ENCODE results near the gene SLC2A5.
"Not testable (repeated sequence)": the region's sequence is repeated elsewhere in the genome, so short reads cannot be mapped to it uniquely, and the experiment has no call there.

Gene SLC2A5

GRCh38 chr1:9105336-9105867 lies 36.0 kb upstream of the SLC2A5 start:
- Histone ChIP-seq H3K27me3 (ENCODE audit: low read depth, low read length) (no peaks in the 10 kb centered on the region), H3K4me1 (ENCODE audit: control insufficient read depth in 1 of 2, insufficient read depth in 2 of 2, low read length in 2 of 2) (no peaks in the 10 kb centered on the region), H3K9me3 (ENCODE audit: control insufficient read depth in 1 of 2, low read length in 2 of 2) (no peaks in the 10 kb centered on the region), H3K27ac (ENCODE audit: low read length) (no peak overlapping the region), H3K4me3 (ENCODE audit: low read depth in 1 of 2, low read length in 2 of 2) (no peak overlapping the region), H3K36me3 (ENCODE audit: control insufficient read depth in 1 of 2, insufficient read depth in 2 of 2, low read length in 2 of 2) (peaks cover 0 to 15% of the 10 kb centered on the region in 2 donors)

DNA sequence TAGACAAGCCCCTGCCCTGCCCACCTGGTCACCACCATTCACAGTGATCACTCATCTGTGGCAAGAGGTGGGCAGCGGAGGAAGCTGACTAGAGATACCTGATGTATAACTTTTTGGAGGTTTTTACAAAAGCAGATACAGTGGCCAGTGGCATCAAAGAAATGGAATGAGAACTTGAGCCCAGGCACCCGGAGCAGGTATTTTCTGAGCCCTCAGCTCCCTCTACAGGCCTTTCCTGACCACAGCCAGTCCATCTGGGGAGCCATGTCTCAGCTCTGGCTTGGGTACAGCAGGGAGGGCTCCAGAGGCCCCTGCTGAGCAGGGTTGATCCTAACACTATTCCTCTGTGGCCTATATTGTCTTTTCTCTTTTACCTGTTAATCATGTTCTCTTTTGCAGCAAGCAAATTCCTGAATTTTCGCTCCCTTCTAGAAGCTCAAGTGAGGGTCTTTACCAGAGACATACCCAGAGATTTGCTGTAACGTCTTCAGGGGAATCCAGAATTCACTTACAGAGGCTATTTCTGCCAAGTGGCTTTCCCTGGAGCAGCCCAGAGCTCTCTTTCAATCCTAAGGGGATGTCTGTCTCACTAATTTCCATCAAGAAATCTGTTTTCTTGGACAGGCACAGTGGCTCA lies 32.2 kb upstream of the SLC2A5 start:
- Histone ChIP-seq H3K9me3 (ENCODE audit: control insufficient read depth in 1 of 2, low read length in 2 of 2) (no peaks in the 10 kb centered on the region), H3K27ac (ENCODE audit: low read length) (no peak overlapping the region), H3K4me3 (ENCODE audit: low read depth in 1 of 2, low read length in 2 of 2) (no peak overlapping the region), H3K4me1 (ENCODE audit: control insufficient read depth in 1 of 2, insufficient read depth in 2 of 2, low read length in 2 of 2) (peaks cover 0 to 8% of the 10 kb centered on the region in 2 donors), H3K27me3 (ENCODE audit: low read depth, low read length) (no peaks in the 10 kb centered on the region), H3K36me3 (ENCODE audit: control insufficient read depth in 1 of 2, insufficient read depth in 2 of 2, low read length in 2 of 2) (peaks cover 0 to 12% of the 10 kb centered on the region in 2 donors)

- H3K4me3 ChIP-seq (ENCODE audit: low read depth in 1 of 2, low read length in 2 of 2) = no peak overlapping the region
- H3K27ac ChIP-seq (ENCODE audit: low read length) = no peak overlapping the region
- H3K36me3 ChIP-seq (ENCODE audit: control insufficient read depth in 1 of 2, insufficient read depth in 2 of 2, low read length in 2 of 2) = peaks cover 0 to 12% of the 10 kb centered on the region in 2 donors
- no peaks in the 10 kb centered on the region for H3K9me3 ChIP-seq (ENCODE audit: control insufficient read depth in 1 of 2, low read length in 2 of 2)
- no peaks in the 10 kb centered on the region for H3K27me3 ChIP-seq (ENCODE audit: low read depth, low read length)
- peaks cover 0 to 8% of the 10 kb centered on the region in 2 donors for H3K4me1 ChIP-seq (ENCODE audit: control insufficient read depth in 1 of 2, insufficient read depth in 2 of 2, low read length in 2 of 2)
Observed at GRCh38 chr1:9100471-9101043, 31.1 kb upstream of the SLC2A5 start.

GRCh38 chr1:9099555-9099954 lies 30.1 kb upstream of the SLC2A5 start:
- Histone ChIP-seq H3K36me3 (ENCODE audit: control insufficient read depth in 1 of 2, insufficient read depth in 2 of 2, low read length in 2 of 2) (peaks cover 0 to 12% of the 10 kb centered on the region in 2 donors), H3K27me3 (ENCODE audit: low read depth, low read length) (no peaks in the 10 kb centered on the region), H3K4me1 (ENCODE audit: control insufficient read depth in 1 of 2, insufficient read depth in 2 of 2, low read length in 2 of 2) (peaks cover 0 to 8% of the 10 kb centered on the region in 2 donors), H3K27ac (ENCODE audit: low read length) (no peak overlapping the region), H3K4me3 (ENCODE audit: low read depth in 1 of 2, low read length in 2 of 2) (no peak overlapping the region), H3K9me3 (ENCODE audit: control insufficient read depth in 1 of 2, low read length in 2 of 2) (no peaks in the 10 kb centered on the region)

DNA sequence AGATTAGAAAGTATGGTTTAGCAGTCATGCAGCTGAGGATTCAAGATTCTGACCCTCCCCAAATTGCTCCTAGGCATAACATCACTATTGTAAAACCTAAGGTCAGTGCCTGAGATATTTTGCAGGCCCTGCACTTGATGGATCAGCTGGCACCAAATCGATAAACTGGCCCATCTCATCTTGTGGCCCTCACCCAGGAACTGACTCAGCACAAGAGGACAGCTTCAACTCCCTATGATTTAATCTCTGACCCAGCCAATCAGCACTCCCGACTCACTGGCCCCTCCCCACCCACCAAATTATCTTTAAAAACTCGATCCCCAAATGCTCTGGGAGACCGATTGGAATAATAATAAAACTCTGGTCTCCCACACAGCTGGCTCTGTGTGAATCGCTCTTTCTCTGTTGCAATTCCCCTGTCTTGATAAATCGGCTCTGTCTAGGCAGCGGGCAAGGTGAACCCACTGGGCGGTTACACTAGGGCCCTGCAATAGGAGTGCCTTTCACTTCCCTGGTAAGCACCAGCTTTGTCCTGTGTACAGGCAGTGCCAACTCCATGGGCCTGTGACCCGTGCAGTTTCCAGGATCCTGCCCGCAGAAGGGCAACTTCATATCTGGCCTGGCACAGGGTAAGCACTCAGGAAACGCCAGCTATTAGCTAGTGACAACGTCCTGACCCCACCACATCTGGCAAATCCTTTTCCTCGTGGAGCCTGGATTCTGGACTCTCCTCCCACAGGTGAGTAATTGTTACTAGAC lies 28.7 kb upstream of the SLC2A5 start:
- H3K4me1 ChIP-seq (ENCODE audit: control insufficient read depth in 1 of 2, insufficient read depth in 2 of 2, low read length in 2 of 2) = peaks cover 0 to 8% of the 10 kb centered on the region in 2 donors
- no peak overlapping the region for H3K4me3 ChIP-seq (ENCODE audit: low read depth in 1 of 2, low read length in 2 of 2)
- no peak overlapping the region for H3K27ac ChIP-seq (ENCODE audit: low read length)
- H3K9me3 ChIP-seq (ENCODE audit: control insufficient read depth in 1 of 2, low read length in 2 of 2) = no peaks in the 10 kb centered on the region
- H3K36me3 ChIP-seq (ENCODE audit: control insufficient read depth in 1 of 2, insufficient read depth in 2 of 2, low read length in 2 of 2) = no peaks in the 10 kb centered on the region
- no peaks in the 10 kb centered on the region for H3K27me3 ChIP-seq (ENCODE audit: low read depth, low read length)

DNA sequence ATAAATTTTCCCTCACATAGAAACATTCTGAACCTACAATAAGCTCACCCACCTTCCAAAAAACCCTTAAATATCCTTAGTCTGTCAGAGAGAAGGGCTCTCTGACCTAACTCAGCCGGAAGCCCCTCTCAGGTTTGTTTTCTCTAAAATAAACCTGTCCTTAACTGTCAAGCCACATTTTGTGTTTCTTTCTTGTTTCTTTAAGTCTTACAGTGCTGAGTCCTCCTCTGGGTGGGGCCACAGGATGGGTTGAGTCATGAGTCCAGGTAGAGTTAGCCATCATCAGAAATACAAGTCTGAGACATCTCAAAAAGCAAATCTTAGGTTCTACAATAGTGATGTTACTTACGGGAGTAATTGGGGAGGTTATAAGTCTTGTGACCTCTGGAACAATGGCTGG lies 26.4 kb upstream of the SLC2A5 start:
- no peaks in the 10 kb centered on the region for H3K9me3 ChIP-seq (ENCODE audit: control insufficient read depth in 1 of 2, low read length in 2 of 2)
- H3K4me3 ChIP-seq (ENCODE audit: low read depth in 1 of 2, low read length in 2 of 2) = no peak overlapping the region
- H3K4me1 ChIP-seq (ENCODE audit: control insufficient read depth in 1 of 2, insufficient read depth in 2 of 2, low read length in 2 of 2) = peaks cover 0 to 8% of the 10 kb centered on the region in 2 donors
- no peaks in the 10 kb centered on the region for H3K36me3 ChIP-seq (ENCODE audit: control insufficient read depth in 1 of 2, insufficient read depth in 2 of 2, low read length in 2 of 2)
- H3K27me3 ChIP-seq (ENCODE audit: low read depth, low read length) = no peaks in the 10 kb centered on the region
- H3K27ac ChIP-seq (ENCODE audit: low read length) = no peak overlapping the region

DNA sequence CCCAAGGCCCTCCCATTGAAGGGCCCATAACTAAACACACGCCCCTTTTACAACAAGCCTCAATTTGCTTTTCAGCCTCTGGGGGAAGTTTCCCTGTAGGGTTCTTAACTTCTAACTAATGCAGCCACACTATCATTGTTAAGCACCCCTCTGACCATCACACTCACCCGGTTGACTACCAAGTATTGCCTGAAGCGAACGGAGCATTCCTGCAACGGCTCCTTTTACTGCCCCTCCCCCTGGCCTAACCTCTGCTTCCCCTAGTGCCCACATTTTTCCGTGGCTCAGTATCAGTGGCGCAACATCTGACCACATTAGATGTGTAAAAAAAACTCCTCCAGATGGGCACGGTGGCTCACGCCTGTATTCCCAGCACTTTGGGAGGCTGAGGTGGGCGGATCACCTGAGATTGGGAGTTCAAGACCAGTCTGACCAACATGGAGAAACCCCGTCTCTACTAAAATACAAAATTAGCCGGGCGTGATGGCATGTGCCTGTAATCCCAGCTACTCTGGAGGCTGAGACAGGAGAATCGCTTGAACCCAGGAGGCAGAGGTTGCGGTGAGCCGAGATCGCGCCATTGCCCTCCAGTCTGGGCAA lies 24.7 kb upstream of the SLC2A5 start:
- not testable (repeated sequence) for H3K27me3 ChIP-seq (ENCODE audit: low read depth, low read length); H3K4me1 ChIP-seq (ENCODE audit: control insufficient read depth in 1 of 2, insufficient read depth in 2 of 2, low read length in 2 of 2); H3K9me3 ChIP-seq (ENCODE audit: control insufficient read depth in 1 of 2, low read length in 2 of 2); H3K4me3 ChIP-seq (ENCODE audit: low read depth in 1 of 2, low read length in 2 of 2); H3K36me3 ChIP-seq (ENCODE audit: control insufficient read depth in 1 of 2, insufficient read depth in 2 of 2, low read length in 2 of 2); H3K27ac ChIP-seq (ENCODE audit: low read length)

GRCh38 chr1:9093581-9093980 lies 24.1 kb upstream of the SLC2A5 start:
- H3K27me3 ChIP-seq (ENCODE audit: low read depth, low read length) = no peaks in the 10 kb centered on the region
- no peaks in the 10 kb centered on the region for H3K9me3 ChIP-seq (ENCODE audit: control insufficient read depth in 1 of 2, low read length in 2 of 2)
- H3K27ac ChIP-seq (ENCODE audit: low read length) = no peak overlapping the region
- peaks cover 0 to 4% of the 10 kb centered on the region in 2 donors for H3K4me1 ChIP-seq (ENCODE audit: control insufficient read depth in 1 of 2, insufficient read depth in 2 of 2, low read length in 2 of 2)
- no peaks in the 10 kb centered on the region for H3K36me3 ChIP-seq (ENCODE audit: control insufficient read depth in 1 of 2, insufficient read depth in 2 of 2, low read length in 2 of 2)
- no peak overlapping the region for H3K4me3 ChIP-seq (ENCODE audit: low read depth in 1 of 2, low read length in 2 of 2)

GRCh38 chr1:9093091-9093490 lies 23.7 kb upstream of the SLC2A5 start:
- Histone ChIP-seq H3K9me3 (ENCODE audit: control insufficient read depth in 1 of 2, low read length in 2 of 2) (no peaks in the 10 kb centered on the region), H3K36me3 (ENCODE audit: control insufficient read depth in 1 of 2, insufficient read depth in 2 of 2, low read length in 2 of 2) (no peaks in the 10 kb centered on the region), H3K4me1 (ENCODE audit: control insufficient read depth in 1 of 2, insufficient read depth in 2 of 2, low read length in 2 of 2) (peaks cover 0 to 3% of the 10 kb centered on the region in 2 donors), H3K27me3 (ENCODE audit: low read depth, low read length) (no peaks in the 10 kb centered on the region), H3K27ac (ENCODE audit: low read length) (no peak overlapping the region), H3K4me3 (ENCODE audit: low read depth in 1 of 2, low read length in 2 of 2) (no peak overlapping the region)

- H3K4me1 ChIP-seq (ENCODE audit: control insufficient read depth in 1 of 2, insufficient read depth in 2 of 2, low read length in 2 of 2) = peaks cover 0 to 13% of the 10 kb centered on the region in 2 donors
- H3K4me3 ChIP-seq (ENCODE audit: low read depth in 1 of 2, low read length in 2 of 2) = no peak overlapping the region
- no peak overlapping the region for H3K27ac ChIP-seq (ENCODE audit: low read length)
- H3K9me3 ChIP-seq (ENCODE audit: control insufficient read depth in 1 of 2, low read length in 2 of 2) = no peaks in the 10 kb centered on the region
- H3K27me3 ChIP-seq (ENCODE audit: low read depth, low read length) = no peaks in the 10 kb centered on the region
- no peaks in the 10 kb centered on the region for H3K36me3 ChIP-seq (ENCODE audit: control insufficient read depth in 1 of 2, insufficient read depth in 2 of 2, low read length in 2 of 2)
Observed at GRCh38 chr1:9088807-9089206, 19.4 kb upstream of the SLC2A5 start.

GRCh38 chr1:9087411-9088125 lies 18.1 kb upstream of the SLC2A5 start:
- peaks cover 5 to 13% of the 10 kb centered on the region in 2 donors for H3K4me1 ChIP-seq (ENCODE audit: control insufficient read depth in 1 of 2, insufficient read depth in 2 of 2, low read length in 2 of 2)
- no peaks in the 10 kb centered on the region for H3K27me3 ChIP-seq (ENCODE audit: low read depth, low read length)
- H3K9me3 ChIP-seq (ENCODE audit: control insufficient read depth in 1 of 2, low read length in 2 of 2) = no peaks in the 10 kb centered on the region
- H3K4me3 ChIP-seq (ENCODE audit: low read depth in 1 of 2, low read length in 2 of 2) = no peak overlapping the region
- H3K27ac ChIP-seq (ENCODE audit: low read length) = no peak overlapping the region
- H3K36me3 ChIP-seq (ENCODE audit: control insufficient read depth in 1 of 2, insufficient read depth in 2 of 2, low read length in 2 of 2) = no peaks in the 10 kb centered on the region

Data from muscle layer of duodenum (tissue), 2 donors.